Ovary (tissue), 9 donors: ENCODE data around the gene CDX1. TPM values are rescaled to one million over a fixed set of nuclear protein-coding genes. Genes with fewer than 3 reads are reported as not detected.
A peak's percentile ranks its signal among the peaks of the same experiment; 100 is the strongest.

Experiments
- DNase-seq, 5 donors: peaks; one replicate each; pipeline ENCODE4 v3.0.0-alpha.2; 2019 to 2020
- H3K27ac ChIP-seq, 2 donors: fragments of 200-600 bp; one replicate each; pipeline versions ENCODE4 v1.5.1 to v1.8.0; 2019 to 2022
- H3K27me3 ChIP-seq: fragments of 200-600 bp; one replicate; pipeline ENCODE4 v1.8.0; 2022
- H3K36me3 ChIP-seq: fragments of 200-600 bp; sonication (generic); one replicate; pipeline ENCODE4 v1.5.1; 2019
- H3K4me1 ChIP-seq: one replicate; pipeline ENCODE4 v1.8.1; 2013; ENCODE audit warnings: mild to moderate bottlenecking, moderate library complexity; ENCODE audit not compliant: insufficient read depth
- H3K4me3 ChIP-seq: fragments of 200-600 bp; sonication (generic); one replicate; pipeline ENCODE4 v1.5.1; 2017
- H3K9me3 ChIP-seq, 2 donors: fragments of 200-600 bp in 1 of 2; sonication (generic) in 1 of 2; one replicate each; pipeline versions ENCODE4 v1.5.1 to v1.8.1; 2013 to 2019; ENCODE audit warnings: mild to moderate bottlenecking in 1 of 2, moderate library complexity in 1 of 2
- EP300 ChIP-seq: sonication (generic); formaldehyde crosslinking; IDR thresholded peaks from one replicate; pipeline ENCODE4 v1.6.1; 2017; ENCODE audit warnings: antibody characterized with exemption
- POLR2A ChIP-seq: fragments of 450-650 bp; IDR thresholded peaks from one replicate; pipeline ENCODE4 v1.6.1; 2017; ENCODE audit warnings: antibody characterized with exemption, mild to moderate bottlenecking, moderate library complexity
- WGBS, 3 donors: extraction: QIAGEN DNeasy Blood & Tissue Kit in 1 of 3; methylation state at CpG; one replicate each; pipeline versions ENCODE4 v1.1.5 to v1.1.7; 2013 to 2017; 5-methylcytosine and 5-hydroxymethylcytosine counted together
- intact Hi-C, 4 donors: fragments of 100-400 bp; cut with DNase I; formaldehyde crosslinking; loops; one replicate each; pipeline versions ENCODE4 v1.11.0 to v1.15.1; 2022 to 2023
- polyA plus RNA-seq, 2 donors: library from polyadenylated mRNA; stranded (reverse); fragments of 200-250 nt in 1 of 2; fragments of 350-450 nt in 1 of 2; fragmentation: Illumina TruSeq in 1 of 2; extraction: RNeasy Lipid Tissue Mini Kit (QIAGEN cat#74804) in 1 of 2; gene quantifications; one replicate each; pipeline ENCODE4 v1.2.3, GENCODE V29; 2013 to 2014
- total RNA-seq, 7 donors: library from RNA; depleted of rRNA in 2 of 7; stranded (reverse); fragments of >200 nt in 2 of 7; fragmentation: NEBNext Ultra II Directional in 3 of 7; extraction: Animal tissue kit (Norgen Biotek cat#: 25700) in 3 of 7; gene quantifications; one replicate each; pipeline versions ENCODE4 v1.1.0 to v1.2.4, GENCODE V29; 2016 to 2023
- TF ChIP-seq, protein P1 (sequence below), 3 donors: fragments of 450-650 bp in 2 of 3; fragments of 200-600 bp in 1 of 3; IDR thresholded peaks; one replicate each; pipeline versions ENCODE4 v1.5.1 to v1.8.0; 2016 to 2022; ENCODE audit warnings: antibody characterized with exemption in 3 of 3, mild to moderate bottlenecking in 1 of 3
- donor health status: DM: no; HTN: no; CAD: no; lungs with moderate emphysema.
- donor health status: DM: no; HTN: no; CAD: no.
- donor health status: Bipolar disorder and iron deficiency.
- donor health status: DM: yes; HTN: yes; CAD: no.
- donor health status: DM: no; HTN: no; CAD: no.
- donor health status: DM: yes; HTN: yes; CAD: no.

The CDX1 gene
- total and polyA plus RNA-seq, 9 donors = 0.18 to 1.4 (median 0.58) TPM

DNA sequence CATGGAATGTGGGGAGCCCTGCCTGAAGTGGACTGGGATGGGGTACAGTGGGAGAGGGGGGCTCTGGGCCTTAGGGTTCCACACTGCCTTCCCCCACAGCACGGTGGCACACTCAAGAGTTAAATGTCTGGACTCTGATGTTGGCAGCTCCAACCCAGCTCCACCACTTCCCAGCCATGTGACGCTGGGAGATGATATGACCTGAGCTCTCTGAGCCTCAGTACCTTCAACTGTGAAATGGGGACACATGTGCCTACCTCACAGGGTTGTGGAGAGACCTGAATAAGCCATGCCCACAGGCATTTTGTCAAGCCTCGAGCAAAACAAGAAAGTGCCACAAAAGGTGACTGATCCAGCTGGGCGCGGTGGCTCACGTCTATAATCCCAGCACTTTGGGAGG is 7.5 kb upstream of the CDX1 start:
- no peaks in the 10 kb centered on the region for H3K27me3 ChIP-seq
- DNase-seq = no peak
- TF ChIP-seq EP300 (no peak), POLR2A (no peak)
- TF ChIP-seq, protein P1, sequence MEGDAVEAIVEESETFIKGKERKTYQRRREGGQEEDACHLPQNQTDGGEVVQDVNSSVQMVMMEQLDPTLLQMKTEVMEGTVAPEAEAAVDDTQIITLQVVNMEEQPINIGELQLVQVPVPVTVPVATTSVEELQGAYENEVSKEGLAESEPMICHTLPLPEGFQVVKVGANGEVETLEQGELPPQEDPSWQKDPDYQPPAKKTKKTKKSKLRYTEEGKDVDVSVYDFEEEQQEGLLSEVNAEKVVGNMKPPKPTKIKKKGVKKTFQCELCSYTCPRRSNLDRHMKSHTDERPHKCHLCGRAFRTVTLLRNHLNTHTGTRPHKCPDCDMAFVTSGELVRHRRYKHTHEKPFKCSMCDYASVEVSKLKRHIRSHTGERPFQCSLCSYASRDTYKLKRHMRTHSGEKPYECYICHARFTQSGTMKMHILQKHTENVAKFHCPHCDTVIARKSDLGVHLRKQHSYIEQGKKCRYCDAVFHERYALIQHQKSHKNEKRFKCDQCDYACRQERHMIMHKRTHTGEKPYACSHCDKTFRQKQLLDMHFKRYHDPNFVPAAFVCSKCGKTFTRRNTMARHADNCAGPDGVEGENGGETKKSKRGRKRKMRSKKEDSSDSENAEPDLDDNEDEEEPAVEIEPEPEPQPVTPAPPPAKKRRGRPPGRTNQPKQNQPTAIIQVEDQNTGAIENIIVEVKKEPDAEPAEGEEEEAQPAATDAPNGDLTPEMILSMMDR (IDR thresholded peaks at IDR 0.05) = no peak
- peaks cover 31% of the 10 kb centered on the region for H3K4me1 ChIP-seq
- H3K27ac ChIP-seq = peak overlapping the region in 1 of 2 donors; percentile 83
- no peaks in the 10 kb centered on the region for H3K9me3 ChIP-seq
- 65 to 73% (median 68%) methylated on average over 6 of the region's 6 CpGs for WGBS, 3 donors
- intact Hi-C loops = no loop called here
- H3K4me3 ChIP-seq = no peak overlapping the region
- H3K36me3 ChIP-seq = no peaks in the 10 kb centered on the region

DNA sequence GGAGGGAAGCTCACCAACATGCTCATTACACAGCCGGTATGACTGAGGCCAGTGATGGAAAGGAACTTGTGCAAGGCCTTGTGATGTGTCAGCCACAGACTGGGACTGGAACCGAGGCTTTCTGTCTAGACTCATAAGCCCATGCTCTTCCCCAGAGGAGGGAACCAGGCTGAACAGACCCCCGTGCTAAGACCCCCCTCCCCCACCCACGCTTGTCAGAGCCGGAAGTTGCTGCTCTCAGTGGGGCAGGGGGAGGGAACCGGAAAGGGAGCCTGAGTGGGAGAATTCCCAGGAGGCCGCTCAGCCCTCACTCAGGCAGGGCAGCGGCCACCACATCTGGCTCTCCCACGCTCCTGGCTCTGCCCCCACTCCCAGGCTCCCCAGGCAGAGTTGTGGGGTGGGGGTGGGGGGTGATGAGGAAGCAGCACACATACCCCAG is 6.8 kb upstream of the CDX1 start:
- DNase-seq = peak; percentile 65 to 80 (median 74)
- H3K4me1 ChIP-seq = peaks cover 34% of the 10 kb centered on the region
- TF ChIP-seq POLR2A = no peak
- intact Hi-C loops = loop anchor here in 2 of 4 donors (5.0 kb wide), 1 partner anchor 58 kb away; no protein-coding TSS in a partner anchor
- peak overlapping the region; percentile 71 to 83 for H3K27ac ChIP-seq
- no peaks in the 10 kb centered on the region for H3K9me3 ChIP-seq
- no peaks in the 10 kb centered on the region for H3K27me3 ChIP-seq
- WGBS, 3 donors = 9 to 14% (median 14%) methylated on average over 7 to 9 of the region's 9 CpGs
- no peaks in the 10 kb centered on the region for H3K36me3 ChIP-seq
- H3K4me3 ChIP-seq = no peak overlapping the region

DNA sequence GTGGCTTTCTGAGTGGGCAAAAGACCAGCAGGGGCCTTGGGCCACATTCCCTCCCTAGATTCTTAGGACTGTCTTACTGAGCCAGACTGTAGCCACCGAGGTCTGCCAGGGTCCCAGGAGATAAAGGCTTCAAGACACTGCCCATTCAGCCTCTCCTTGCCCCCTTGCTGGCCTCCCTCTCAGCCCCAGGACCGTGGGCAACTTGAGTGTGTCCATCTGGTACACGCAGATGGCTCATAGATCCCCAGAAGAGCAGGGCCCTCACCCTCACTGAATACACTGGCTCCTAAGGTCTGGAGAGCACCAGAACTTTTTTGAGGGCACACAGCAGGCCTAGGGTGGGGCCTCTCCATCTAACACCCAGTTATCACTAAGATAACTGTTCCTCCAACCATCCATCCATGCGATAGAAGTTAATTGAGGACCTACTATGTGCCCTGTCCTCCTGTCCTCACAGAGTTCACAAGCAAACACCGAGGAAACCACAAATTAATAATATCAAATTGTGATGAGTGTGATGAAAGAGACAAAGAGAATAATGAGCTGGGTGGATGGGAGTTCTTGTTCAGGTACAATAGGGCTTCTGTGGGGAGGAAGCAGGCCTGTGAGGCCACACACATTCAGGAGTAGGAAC is 6.0 kb upstream of the CDX1 start:
- peak overlapping the region; percentile 71 to 83 for H3K27ac ChIP-seq
- no peaks in the 10 kb centered on the region for H3K36me3 ChIP-seq
- peak in 1 of 5 donors; percentile 29 for DNase-seq
- TF ChIP-seq EP300 (no peak), POLR2A (no peak)
- TF ChIP-seq, protein P1 (IDR thresholded peaks at IDR 0.05) = no peak
- WGBS, 3 donors = 46 to 66% (median 50%) methylated on average over 5 of the region's 5 CpGs
- no peaks in the 10 kb centered on the region for H3K9me3 ChIP-seq
- H3K4me3 ChIP-seq = no peak overlapping the region
- intact Hi-C loops = loop anchor here in 2 of 4 donors (5.0 kb wide), 1 partner anchor 57 kb away; no protein-coding TSS in a partner anchor
- no peaks in the 10 kb centered on the region for H3K27me3 ChIP-seq
- peaks cover 37% of the 10 kb centered on the region for H3K4me1 ChIP-seq

DNA sequence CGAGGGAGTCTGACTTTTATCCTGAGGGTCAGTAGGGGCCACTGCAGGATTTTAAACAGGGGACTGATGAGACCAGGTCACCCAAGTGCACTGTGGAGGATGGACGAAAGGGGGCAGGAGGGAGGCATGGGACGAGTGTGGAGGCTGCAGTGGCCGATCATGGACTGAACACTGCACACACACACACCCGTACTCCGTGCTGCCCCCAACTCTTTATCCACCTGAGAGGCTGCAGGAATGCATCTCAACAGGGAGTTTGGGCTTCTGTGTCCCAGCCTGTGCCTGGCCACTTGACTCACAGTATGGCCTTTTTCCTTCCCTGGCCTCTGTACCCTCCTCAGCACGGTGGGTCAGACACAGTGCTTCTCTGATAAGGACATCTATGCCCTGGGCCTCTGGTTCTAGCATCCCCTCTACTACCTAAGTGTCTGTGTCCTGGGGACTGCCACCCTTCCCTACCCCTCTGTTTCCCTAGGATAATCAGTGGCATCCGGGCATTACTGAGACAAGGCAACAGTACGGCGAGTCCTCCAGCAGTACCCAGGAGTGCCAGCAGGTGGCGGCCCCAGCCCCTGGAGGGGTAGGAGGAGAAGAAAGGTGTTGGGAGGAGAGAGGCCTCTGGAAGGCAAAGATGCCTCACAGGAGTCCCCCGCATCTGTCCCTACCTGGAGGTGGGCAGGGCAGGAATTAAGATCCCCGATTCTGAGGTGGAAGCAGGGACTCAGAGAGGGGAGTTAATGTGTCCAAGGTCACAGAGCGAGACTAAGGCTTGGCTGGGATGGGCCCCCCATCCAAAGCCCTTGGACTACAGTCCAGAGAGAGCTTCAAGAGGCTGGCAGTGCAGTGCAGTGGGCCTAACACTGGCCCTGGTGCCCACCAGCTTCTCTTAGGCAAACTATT is 5.1 kb upstream of the CDX1 start:
- Histone ChIP-seq H3K27me3 (no peaks in the 10 kb centered on the region), H3K4me1 (peaks cover 36% of the 10 kb centered on the region), H3K27ac (peak overlapping the region; percentile 24 to 32), H3K36me3 (no peaks in the 10 kb centered on the region), H3K9me3 (no peaks in the 10 kb centered on the region), H3K4me3 (no peak overlapping the region)
- DNase-seq = peak; percentile 69 to 88 (median 85)
- WGBS, 3 donors = 64 to 68% (median 66%) methylated on average over 14 of the region's 14 CpGs
- TF ChIP-seq EP300 (no peak), POLR2A (no peak)
- TF ChIP-seq, protein P1 (IDR thresholded peaks at IDR 0.05) = peak; percentile 61 to 85 (median 67)
- intact Hi-C loops = loop anchor here in 2 of 4 donors (5.0 kb wide), 1 partner anchor 56 kb away; no protein-coding TSS in a partner anchor
